ENCODE results near the gene SNTB2. TPM values are rescaled to one million over a fixed set of nuclear protein-coding genes. Genes with fewer than 3 reads are reported as not detected.
"Not testable (repeated sequence)": the region's sequence is repeated elsewhere in the genome, so short reads cannot be mapped to it uniquely, and the experiment has no call there.

Gene SNTB2
- total RNA-seq (ENCODE audit: low replicate concordance): 21.9 and 22.9 TPM in 2 replicates

DNA sequence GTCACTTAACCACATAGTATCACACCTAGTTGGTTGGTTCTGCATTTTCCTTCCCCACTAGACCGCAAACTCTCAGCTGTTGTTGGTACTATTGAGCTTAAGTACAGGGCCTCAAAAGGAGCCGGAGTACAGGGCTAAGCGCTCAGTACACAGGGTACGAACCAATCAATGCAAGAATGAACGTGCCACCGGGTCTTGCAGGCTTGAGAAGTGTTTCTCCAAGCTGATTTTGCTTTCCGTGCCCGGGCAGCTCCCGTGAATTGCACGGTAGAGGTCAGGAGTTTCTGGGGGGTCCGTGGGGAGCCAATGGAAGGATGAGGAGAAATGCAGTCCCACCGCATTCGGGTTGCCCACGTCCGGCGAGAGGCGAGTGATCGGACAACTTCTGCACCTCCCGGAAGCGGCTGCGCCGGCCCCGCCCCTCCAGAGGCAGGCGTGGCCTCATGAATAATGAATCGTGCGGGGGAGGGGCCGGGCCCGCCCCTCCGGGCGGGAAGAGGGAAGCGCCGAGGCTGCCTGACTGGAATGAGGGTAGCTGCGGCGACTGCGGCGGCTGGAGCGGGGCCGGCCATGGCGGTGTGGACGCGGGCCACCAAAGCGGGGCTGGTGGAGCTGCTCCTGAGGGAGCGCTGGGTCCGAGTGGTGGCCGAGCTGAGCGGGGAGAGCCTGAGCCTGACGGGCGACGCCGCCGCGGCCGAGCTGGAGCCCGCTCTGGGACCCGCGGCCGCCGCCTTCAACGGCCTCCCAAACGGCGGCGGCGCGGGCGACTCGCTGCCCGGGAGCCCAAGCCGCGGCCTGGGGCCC lies at the start of gene SNTB2:
SNTB2 (plus strand) TSS at position 523 of the 804 bp plus-strand sequence; CDS start at position 526, 3 bp downstream.
- Histone ChIP-seq H3K79me2 (ENCODE audit: low read depth) (peaks cover 41% of the 10 kb centered on the region), H3K4me2 (peak within 1 kb of the TSS; percentile 97), H3K4me3 (peak within 1 kb of the TSS; percentile 95), H3K36me3 (no peaks in the 10 kb centered on the region), H3K4me1 (peaks cover 20% of the 10 kb centered on the region), H2AFZ (replicated peaks) (peak within 1 kb of the TSS; percentile 91), H3K9me3 (ENCODE audit: low read depth) (no peaks in the 10 kb centered on the region), H3K27ac (peak within 1 kb of the TSS; percentile 71), H3F3A (ENCODE audit: low read depth) (peaks cover 22% of the 10 kb centered on the region), H4K20me1 (ENCODE audit: low read depth) (peaks cover 35% of the 10 kb centered on the region), H3K9ac (peak within 1 kb of the TSS; percentile 59), H3K27me3 (no peaks in the 10 kb centered on the region)
- TF ChIP-seq EZH2 (IDR thresholded peaks at IDR 0.05) (no peak), CTCF (IDR thresholded peaks at IDR 0.05) (no peak), EZH2phosphoT487 (IDR thresholded peaks at IDR 0.05) (no peak)
- peaks cover 2% of the 10 kb centered on the region for H3K27me3 Mint-ChIP-seq (ENCODE audit: insufficient read depth, low read depth)
- peak; percentile 97 for DNase-seq (ENCODE audit: low spot score)
- peak within 1 kb of the TSS; percentile 90 for H3K27ac Mint-ChIP-seq
- H3K9me3 Mint-ChIP-seq: no peaks in the 10 kb centered on the region
- H3K36me3 Mint-ChIP-seq: peaks cover 11% of the 10 kb centered on the region
- H3K4me1 Mint-ChIP-seq: peaks cover 23% of the 10 kb centered on the region
- peak within 1 kb of the TSS; percentile 98 for H3K4me3 Mint-ChIP-seq

DNA sequence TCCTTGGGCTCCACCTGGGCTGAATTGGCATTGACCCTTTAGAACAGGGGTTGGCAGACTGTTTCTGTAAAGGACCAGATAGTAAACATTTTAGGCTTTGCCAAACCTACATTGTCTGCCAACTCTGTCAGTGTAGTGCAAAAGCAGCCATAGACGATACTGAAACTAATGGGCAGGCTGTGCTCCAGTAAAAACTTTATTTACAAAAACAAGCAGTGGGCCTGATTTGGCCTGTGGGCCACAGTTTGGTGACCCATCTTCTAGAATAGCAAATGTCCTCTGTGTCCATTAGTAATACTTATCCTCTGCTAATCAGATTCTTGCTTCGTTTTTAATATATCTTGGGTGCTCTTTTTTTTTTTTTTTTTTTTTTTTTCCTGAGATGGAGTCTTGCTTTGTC lies 48.4 kb upstream of the SNTB2 start:
- H3K36me3 ChIP-seq: peaks cover 4% of the 10 kb centered on the region

DNA sequence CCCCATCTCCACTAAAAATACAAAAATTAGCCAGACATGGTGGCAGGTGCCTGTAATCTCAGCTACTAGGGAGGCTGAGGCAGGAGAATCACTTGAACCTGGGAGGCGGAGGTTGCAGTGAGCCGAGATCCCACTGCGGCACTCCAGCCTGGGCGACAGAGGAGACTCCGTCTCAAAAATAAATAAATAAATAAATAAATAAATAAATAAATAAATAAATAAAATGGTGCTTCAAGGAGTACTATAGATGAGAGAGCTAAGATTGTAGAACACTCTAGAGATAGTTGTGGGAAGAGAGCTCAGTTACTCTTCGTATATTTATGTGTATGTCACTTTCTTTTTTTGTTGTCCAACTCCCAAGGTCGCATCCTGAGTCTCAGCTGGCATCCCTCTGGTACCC lies 47.5 kb upstream of the SNTB2 start:
- not testable (repeated sequence) for H3K27ac ChIP-seq; H3K4me1 ChIP-seq; H3K9ac ChIP-seq; H3K9me3 Mint-ChIP-seq; H3K4me2 ChIP-seq; H3K27ac Mint-ChIP-seq; H3K9me3 ChIP-seq (ENCODE audit: low read depth); H4K20me1 ChIP-seq (ENCODE audit: low read depth); H3F3A ChIP-seq (ENCODE audit: low read depth); H3K4me3 ChIP-seq; H3K4me3 Mint-ChIP-seq; H3K27me3 Mint-ChIP-seq (ENCODE audit: insufficient read depth, low read depth); H3K4me1 Mint-ChIP-seq; H3K27me3 ChIP-seq; H2AFZ ChIP-seq (replicated peaks); H3K36me3 ChIP-seq; DNase-seq (ENCODE audit: low spot score)
- H3K36me3 Mint-ChIP-seq: peaks cover 37% of the 10 kb centered on the region
- peaks cover 34% of the 10 kb centered on the region for H3K79me2 ChIP-seq (ENCODE audit: low read depth)

More for the DNA sequence above, 48.4 kb upstream of the SNTB2 start:
- H3K4me2 ChIP-seq: no peak overlapping the region
- no peak overlapping the region for H3K4me3 ChIP-seq
- H3K4me1 Mint-ChIP-seq: peaks cover 7% of the 10 kb centered on the region
- no peak overlapping the region for H2AFZ ChIP-seq (replicated peaks)
- H3K9me3 Mint-ChIP-seq: no peaks in the 10 kb centered on the region
- H3K27ac ChIP-seq: no peak overlapping the region
- no peak overlapping the region for H3K9ac ChIP-seq
- no peaks in the 10 kb centered on the region for H3K27me3 ChIP-seq
- peaks cover 14% of the 10 kb centered on the region for H4K20me1 ChIP-seq (ENCODE audit: low read depth)
- peaks cover 2% of the 10 kb centered on the region for H3F3A ChIP-seq (ENCODE audit: low read depth)
- H3K36me3 Mint-ChIP-seq: peaks cover 34% of the 10 kb centered on the region
- no peak for DNase-seq (ENCODE audit: low spot score)
- H3K27ac Mint-ChIP-seq: no peak overlapping the region
- peaks cover 3% of the 10 kb centered on the region for H3K4me1 ChIP-seq
- TF ChIP-seq EZH2 (IDR thresholded peaks at IDR 0.05): no peak
- TF ChIP-seq CTCF (IDR thresholded peaks at IDR 0.05): no peak
- no peak for TF ChIP-seq EZH2phosphoT487 (IDR thresholded peaks at IDR 0.05)
- no peaks in the 10 kb centered on the region for H3K9me3 ChIP-seq (ENCODE audit: low read depth)
- no peaks in the 10 kb centered on the region for H3K27me3 Mint-ChIP-seq (ENCODE audit: insufficient read depth, low read depth)
- H3K4me3 Mint-ChIP-seq: no peak overlapping the region
- H3K79me2 ChIP-seq (ENCODE audit: low read depth): peaks cover 42% of the 10 kb centered on the region

GRCh38 chr16:69141014-69141413 lies 46.0 kb upstream of the SNTB2 start:
- peak overlapping the region; percentile 72 for H3K27ac Mint-ChIP-seq
- no peak overlapping the region for H3K4me3 Mint-ChIP-seq
- no peaks in the 10 kb centered on the region for H3K27me3 Mint-ChIP-seq (ENCODE audit: insufficient read depth, low read depth)

More at GRCh38 chr16:69141014-69141413, 46.0 kb upstream of the SNTB2 start:
- DNase-seq (ENCODE audit: low spot score): no peak
- H3K9me3 ChIP-seq (ENCODE audit: low read depth): no peaks in the 10 kb centered on the region
- H2AFZ ChIP-seq (replicated peaks): no peak overlapping the region
- H4K20me1 ChIP-seq (ENCODE audit: low read depth): peaks cover 4% of the 10 kb centered on the region
- peaks cover 18% of the 10 kb centered on the region for H3K79me2 ChIP-seq (ENCODE audit: low read depth)
- no peaks in the 10 kb centered on the region for H3K4me1 Mint-ChIP-seq
- H3K4me1 ChIP-seq: no peaks in the 10 kb centered on the region
- H3K36me3 Mint-ChIP-seq: peaks cover 39% of the 10 kb centered on the region
- TF ChIP-seq EZH2phosphoT487 (IDR thresholded peaks at IDR 0.05): no peak
- no peak overlapping the region for H3K27ac ChIP-seq
- H3K27me3 ChIP-seq: no peaks in the 10 kb centered on the region
- peaks cover 4% of the 10 kb centered on the region for H3K36me3 ChIP-seq
- no peak overlapping the region for H3K4me2 ChIP-seq
- H3K9me3 Mint-ChIP-seq: no peaks in the 10 kb centered on the region
- peaks cover 2% of the 10 kb centered on the region for H3F3A ChIP-seq (ENCODE audit: low read depth)
- no peak overlapping the region for H3K4me3 ChIP-seq
- no peak overlapping the region for H3K9ac ChIP-seq
